Measurements from ENCODE around the gene NFX1. TPM values are rescaled to one million over a fixed set of nuclear protein-coding genes. Genes with fewer than 3 reads are reported as not detected.

Gene NFX1
- total and polyA plus RNA-seq, 2 experiments from 2014 or later: 18.5 to 19.5 TPM

DNA sequence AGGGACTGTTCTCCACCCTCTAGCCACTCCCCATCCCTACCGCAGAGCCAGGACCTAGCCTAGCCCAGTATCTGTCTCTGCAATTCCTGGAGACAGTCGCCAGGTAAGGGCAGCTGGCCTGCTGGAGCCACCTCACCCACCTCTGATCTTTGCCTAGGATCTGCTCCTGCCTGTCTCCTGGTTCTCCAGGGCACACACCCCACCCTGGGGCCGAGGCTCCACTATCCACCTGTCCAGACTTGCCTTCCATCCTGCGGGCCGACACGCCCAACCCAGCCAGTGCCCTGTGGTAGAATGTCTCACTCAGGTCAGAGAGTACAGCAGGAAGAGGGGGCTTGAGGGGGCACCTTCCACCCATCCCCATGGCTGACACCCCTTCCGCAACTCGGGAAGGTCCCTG is 127.8 kb downstream of the NFX1 start:
- Histone ChIP-seq H3K9me2 (replicated peaks; ENCODE audit: insufficient read depth) (no peaks in the 10 kb centered on the region), H3K27me3 (no peaks in the 10 kb centered on the region), H3K4me2 (no peak overlapping the region), H4K20me1 (ENCODE audit: insufficient read depth, poor library complexity, severe bottlenecking) (no peaks in the 10 kb centered on the region), H3K79me2 (no peaks in the 10 kb centered on the region), H3K36me3 (replicated peaks; ENCODE audit: insufficient read depth, low read depth) (no peaks in the 10 kb centered on the region), H3K4me1 (ENCODE audit: insufficient read depth) (peaks cover 24% of the 10 kb centered on the region), H3K4me3 (no peak overlapping the region), H2AFZ (no peak overlapping the region), H3K9me3 (ENCODE audit: low read depth) (no peaks in the 10 kb centered on the region), H3K27ac (no peak overlapping the region)
- WGBS (ENCODE audit: low lambda C conversion rate, missing lambda C conversion rate): 95% methylated on average over 8 of the region's 8 CpGs
- TF ChIP-seq, protein P1, sequence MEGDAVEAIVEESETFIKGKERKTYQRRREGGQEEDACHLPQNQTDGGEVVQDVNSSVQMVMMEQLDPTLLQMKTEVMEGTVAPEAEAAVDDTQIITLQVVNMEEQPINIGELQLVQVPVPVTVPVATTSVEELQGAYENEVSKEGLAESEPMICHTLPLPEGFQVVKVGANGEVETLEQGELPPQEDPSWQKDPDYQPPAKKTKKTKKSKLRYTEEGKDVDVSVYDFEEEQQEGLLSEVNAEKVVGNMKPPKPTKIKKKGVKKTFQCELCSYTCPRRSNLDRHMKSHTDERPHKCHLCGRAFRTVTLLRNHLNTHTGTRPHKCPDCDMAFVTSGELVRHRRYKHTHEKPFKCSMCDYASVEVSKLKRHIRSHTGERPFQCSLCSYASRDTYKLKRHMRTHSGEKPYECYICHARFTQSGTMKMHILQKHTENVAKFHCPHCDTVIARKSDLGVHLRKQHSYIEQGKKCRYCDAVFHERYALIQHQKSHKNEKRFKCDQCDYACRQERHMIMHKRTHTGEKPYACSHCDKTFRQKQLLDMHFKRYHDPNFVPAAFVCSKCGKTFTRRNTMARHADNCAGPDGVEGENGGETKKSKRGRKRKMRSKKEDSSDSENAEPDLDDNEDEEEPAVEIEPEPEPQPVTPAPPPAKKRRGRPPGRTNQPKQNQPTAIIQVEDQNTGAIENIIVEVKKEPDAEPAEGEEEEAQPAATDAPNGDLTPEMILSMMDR (IDR thresholded peaks at IDR 0.05; ENCODE audit: poor library complexity): no peak
- no peak for TF ChIP-seq EZH2phosphoT487 (IDR thresholded peaks at IDR 0.05; ENCODE audit: low read depth, severe bottlenecking, unreplicated experiment)
- no peak for TF ChIP-seq EZH2 (IDR thresholded peaks at IDR 0.05; ENCODE audit: borderline replicate concordance)
- DNase-seq (ENCODE audit: low spot score): no peak

DNA sequence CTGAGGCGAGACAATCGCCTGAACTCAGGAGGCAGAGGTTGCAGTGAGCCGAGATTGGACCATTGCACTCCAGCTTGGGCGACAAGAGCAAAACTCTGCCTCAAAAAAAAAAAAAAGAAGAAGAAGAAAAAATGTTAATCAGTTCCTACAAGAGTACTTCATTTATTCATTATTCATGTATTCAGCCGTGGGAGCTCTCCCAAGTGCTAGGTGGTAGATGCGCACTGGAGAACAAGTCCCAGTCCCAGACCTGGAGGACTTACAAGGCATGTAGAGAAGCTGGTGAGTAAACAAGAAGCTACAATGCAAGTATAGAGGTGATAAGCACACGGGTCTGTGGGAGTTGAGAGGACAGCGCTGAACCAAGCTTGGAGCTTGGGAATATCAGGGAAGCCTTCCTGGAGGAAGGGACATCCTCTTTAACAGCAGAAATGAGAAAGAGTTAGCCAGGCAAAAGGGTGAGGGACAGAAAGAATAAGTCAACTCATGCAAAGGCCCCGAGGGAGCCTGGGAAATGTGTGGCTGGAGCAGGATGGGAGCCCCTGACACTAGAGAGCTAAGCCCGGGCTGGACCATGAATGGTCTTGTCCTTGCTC is 129.5 kb downstream of the NFX1 start:
- H2AFZ ChIP-seq: no peak overlapping the region
- no peaks in the 10 kb centered on the region for H3K79me2 ChIP-seq
- no peaks in the 10 kb centered on the region for H3K9me3 ChIP-seq (ENCODE audit: low read depth)
- H4K20me1 ChIP-seq (ENCODE audit: insufficient read depth, poor library complexity, severe bottlenecking): no peaks in the 10 kb centered on the region
- DNase-seq (ENCODE audit: low spot score): no peak
- no peaks in the 10 kb centered on the region for H3K27me3 ChIP-seq
- H3K4me3 ChIP-seq: no peak overlapping the region
- H3K4me2 ChIP-seq: no peak overlapping the region
- no peaks in the 10 kb centered on the region for H3K9me2 ChIP-seq (replicated peaks; ENCODE audit: insufficient read depth)
- WGBS (ENCODE audit: low lambda C conversion rate, missing lambda C conversion rate): 74% methylated on average over 10 of the region's 10 CpGs
- no peaks in the 10 kb centered on the region for H3K36me3 ChIP-seq (replicated peaks; ENCODE audit: insufficient read depth, low read depth)
- TF ChIP-seq EZH2 (IDR thresholded peaks at IDR 0.05; ENCODE audit: borderline replicate concordance) (no peak), EZH2phosphoT487 (IDR thresholded peaks at IDR 0.05; ENCODE audit: low read depth, severe bottlenecking, unreplicated experiment) (no peak)
- TF ChIP-seq, protein P1 (IDR thresholded peaks at IDR 0.05; ENCODE audit: poor library complexity): no peak
- no peak overlapping the region for H3K27ac ChIP-seq
- H3K4me1 ChIP-seq (ENCODE audit: insufficient read depth): peaks cover 16% of the 10 kb centered on the region

Small RNA genes within 50 kb of the gene (small RNA-seq; reads per million reads assigned to genes)
- gene RF00019: not detected

Other genes starting within 250 kb of the NFX1 start
- 21.8 and 25.1 TPM in 2 replicates for gene SMU1, start 213.8 kb upstream of the NFX1 start, total RNA-seq
- gene SMU1, start 213.8 kb upstream of the NFX1 start, polyA plus RNA-seq: 15.8 and 17.8 TPM in 2 replicates
- 76.3 and 78.3 TPM in 2 replicates for gene B4GALT1, start 123.2 kb upstream of the NFX1 start, total RNA-seq
- gene B4GALT1, start 123.2 kb upstream of the NFX1 start, polyA plus RNA-seq: 45.6 and 63.9 TPM in 2 replicates
- gene SPINK4, start 50.3 kb upstream of the NFX1 start, total RNA-seq: not detected in 2 replicates
- gene SPINK4, start 50.3 kb upstream of the NFX1 start, polyA plus RNA-seq: 2.2 TPM in 1 of 2 replicates, not detected in the other
- 94.8 and 103 TPM in 2 replicates for gene BAG1, start 25.8 kb upstream of the NFX1 start, total RNA-seq
- gene BAG1, start 25.8 kb upstream of the NFX1 start, polyA plus RNA-seq: 78.5 and 99.3 TPM in 2 replicates
- gene CHMP5, start 25.5 kb upstream of the NFX1 start, total RNA-seq: 102 and 109 TPM in 2 replicates
- 85.6 and 91.5 TPM in 2 replicates for gene CHMP5, start 25.5 kb upstream of the NFX1 start, polyA plus RNA-seq
- gene AQP7, start 112.1 kb downstream of the NFX1 start, total RNA-seq: 8.5 and 11.2 TPM in 2 replicates
- 11.6 and 16.6 TPM in 2 replicates for gene AQP7, start 112.1 kb downstream of the NFX1 start, polyA plus RNA-seq
- gene AQP3, start 157.1 kb downstream of the NFX1 start, total RNA-seq: 97.1 and 101 TPM in 2 replicates
- 99.3 and 123 TPM in 2 replicates for gene AQP3, start 157.1 kb downstream of the NFX1 start, polyA plus RNA-seq
- 19.3 and 21.9 TPM in 2 replicates for gene NOL6, start 183.4 kb downstream of the NFX1 start, total RNA-seq
- 20.6 and 24.1 TPM in 2 replicates for gene NOL6, start 183.4 kb downstream of the NFX1 start, polyA plus RNA-seq
- 0.13 and 0.68 TPM in 2 replicates for gene ANKRD18B, start 233.7 kb downstream of the NFX1 start, total RNA-seq
- gene ANKRD18B, start 233.7 kb downstream of the NFX1 start, polyA plus RNA-seq: 0.62 and 0.65 TPM in 2 replicates

Measured in hepatocyte (in vitro differentiated cells).